B cell (primary cell): Measurements from ENCODE around the gene SETBP1. TPM values are rescaled to one million over a fixed set of nuclear protein-coding genes. Genes with fewer than 3 reads are reported as not detected.

ENCODE experiments used
- ATAC-seq: fragments of 200-7000 bp; cut with Tn5 transposase; one replicate; pipeline ENCODE4 v1.10.0; 2021; ENCODE audit warnings: low read depth, mild to moderate bottlenecking, moderate number of reproducible peaks, moderate library complexity
- CTCF ChIA-PET: fragments of 350-600 bp; sonication (Branson Sonifier 250); formaldehyde crosslinking; loops from one replicate; lab custom pipeline; 2021; ENCODE audit warnings: antibody characterized with exemption, inconsistent platforms; lab: Charles Lee
- POLR2A ChIA-PET: fragments of 350-600 bp; sonication (Branson Sonifier 250); formaldehyde crosslinking; loops from one replicate; lab custom pipeline; 2021; ENCODE audit warnings: antibody characterized with exemption; lab: Charles Lee
- DNase-seq: peaks from one replicate; pipeline ENCODE4 v3.0.0; 2013
- H2AFZ ChIP-seq: 2 replicates; pipeline ENCODE4 v1.6.1; 2012; ENCODE audit warnings: mild to moderate bottlenecking, low read depth, low read length; ENCODE audit not compliant: insufficient read depth, poor library complexity, severe bottlenecking
- H3K27ac ChIP-seq, 2 donors: 1 replicate in 1 of 2; 2 replicates in 1 of 2; pipeline ENCODE4 v1.5.1; 2012 to 2013; ENCODE audit warnings: low read length in 2 of 2, mild to moderate bottlenecking in 2 of 2, moderate library complexity in 1 of 2
- H3K27me3 ChIP-seq, 4 experiments: fragments of 200-600 bp in 1 of 4; sonication (generic) in 1 of 4; replicated peaks in 1 of 4; 1 replicate in 2 of 4; 2 replicates in 2 of 4; pipeline versions ENCODE4 v1.6.1 to v1.7.0; 2013 to 2016; ENCODE audit warnings: low read length in 3 of 4, mild to moderate bottlenecking in 2 of 4, mixed read lengths in 1 of 4, moderate library complexity in 1 of 4; ENCODE audit not compliant: insufficient read depth in 4 of 4, control insufficient read depth in 3 of 4; ENCODE audit errors: control extremely low read depth in 1 of 4
- H3K36me3 ChIP-seq, 2 experiments: replicated peaks in 1 of 2; 1 replicate in 1 of 2; 2 replicates in 1 of 2; pipeline versions ENCODE4 v1.6.1 to v1.7.1; 2013; ENCODE audit warnings: low read length in 1 of 2; ENCODE audit not compliant: insufficient read depth in 2 of 2, control insufficient read depth in 1 of 2; ENCODE audit errors: control extremely low read depth in 1 of 2, extremely low read depth in 1 of 2
- H3K4me1 ChIP-seq, 2 donors: fragments of 200-600 bp in 1 of 2; sonication (generic) in 1 of 2; 1 replicate in 1 of 2; 2 replicates in 1 of 2; pipeline versions ENCODE4 v1.5.1 to v1.6.1; 2013 to 2017; ENCODE audit warnings: low read length in 2 of 2; ENCODE audit not compliant: control insufficient read depth in 2 of 2, insufficient read depth in 2 of 2
- H3K4me2 ChIP-seq: replicated peaks from 2 replicates; pipeline ENCODE3; 2012; ENCODE audit warnings: mild to moderate bottlenecking, low read depth, low read length; ENCODE audit not compliant: poor library complexity, severe bottlenecking
- H3K4me3 ChIP-seq, 5 experiments: fragments of 200-600 bp in 1 of 5; sonication (generic) in 1 of 5; 1 replicate in 3 of 5; 2 replicates in 2 of 5; pipeline versions ENCODE4 v1.5.1 to v1.7.0; 2011 to 2016; ENCODE audit warnings: low read length in 4 of 5, mild to moderate bottlenecking in 4 of 5, low read depth in 2 of 5, control low read depth in 1 of 5, moderate library complexity in 1 of 5; ENCODE audit not compliant: insufficient read depth in 1 of 5; ENCODE audit errors: control extremely low read depth in 1 of 5, extremely low read depth in 1 of 5
- H3K79me2 ChIP-seq: fragments of 200-600 bp; sonication (generic); one replicate; pipeline ENCODE4 v1.6.0; 2016; ENCODE audit warnings: low read length; ENCODE audit not compliant: control insufficient read depth, insufficient read depth
- H3K9ac ChIP-seq: fragments of 200-600 bp; sonication (generic); 2 replicates; pipeline ENCODE4 v1.6.1; 2017; ENCODE audit warnings: mild to moderate bottlenecking, low read length, moderate library complexity
- H3K9me3 ChIP-seq, 3 donors: one replicate each; pipeline versions ENCODE4 v1.6.1 to v1.7.1; 2013; ENCODE audit warnings: low read length in 2 of 3; ENCODE audit not compliant: control insufficient read depth in 2 of 3, insufficient read depth in 1 of 3; ENCODE audit errors: control extremely low read depth in 1 of 3
- H4K20me1 ChIP-seq: 2 replicates; pipeline ENCODE4 v1.6.0; 2012; ENCODE audit warnings: mild to moderate bottlenecking, low read length; ENCODE audit not compliant: insufficient read depth, control insufficient read depth, poor library complexity, severe bottlenecking
- H3K27ac Mint-ChIP-seq: one replicate; pipeline ENCODE4 v1.8.0; 2021; ENCODE audit warnings: mixed read lengths
- H3K27me3 Mint-ChIP-seq: one replicate; pipeline ENCODE4 v1.8.0; 2021; ENCODE audit warnings: mixed read lengths
- H3K4me1 Mint-ChIP-seq: one replicate; pipeline ENCODE4 v1.8.0; 2021; ENCODE audit warnings: mixed read lengths
- H3K4me3 Mint-ChIP-seq: one replicate; pipeline ENCODE4 v1.8.0; 2021; ENCODE audit warnings: mixed read lengths
- H3K9me3 Mint-ChIP-seq: one replicate; pipeline ENCODE4 v1.8.0; 2022; ENCODE audit warnings: mixed read lengths; ENCODE audit not compliant: insufficient read depth
- EZH2 ChIP-seq: IDR thresholded peaks from 2 replicates; pipeline ENCODE4 v1.6.1; 2012; ENCODE audit warnings: borderline replicate concordance, low read depth, mild to moderate bottlenecking, moderate library complexity, low read length; ENCODE audit not compliant: insufficient read depth, poor library complexity, severe bottlenecking
- WGBS: methylation state at CpG from one replicate; pipeline ENCODE4 v1.1.5; 2013; ENCODE audit warnings: missing lambda C conversion rate; ENCODE audit not compliant: insufficient coverage; 5-methylcytosine and 5-hydroxymethylcytosine counted together
- intact Hi-C: fragments of 100-400 bp; cut with micrococcal nuclease; formaldehyde crosslinking; loops from one replicate; pipeline ENCODE4 v1.10.0; 2022
- polyA plus RNA-seq: library from polyadenylated mRNA; depleted of rRNA; stranded (reverse); fragments of >200 nt; gene quantifications from 2 replicates; pipeline ENCODE4 v1.2.3, GENCODE V29; 2012
- total RNA-seq, 2 donors: library from RNA; stranded (reverse); fragments of 120-200 nt in 1 of 2; gene quantifications; 1 replicate in 1 of 2; 2 replicates in 1 of 2; pipeline versions ENCODE4 v1.2.3 to v1.2.4, GENCODE V29; 2013 to 2022
- TF ChIP-seq, protein P1 (sequence below): fragments of 200-600 bp; IDR thresholded peaks from one replicate; pipeline ENCODE4 v1.8.0; 2022; ENCODE audit warnings: antibody characterized with exemption, mild to moderate bottlenecking

Gene SETBP1
- total and polyA plus RNA-seq, 2 donors (not counting 1 experiment from before 2014, with no cell fraction given), result 15.1 to 129 TPM

DNA sequence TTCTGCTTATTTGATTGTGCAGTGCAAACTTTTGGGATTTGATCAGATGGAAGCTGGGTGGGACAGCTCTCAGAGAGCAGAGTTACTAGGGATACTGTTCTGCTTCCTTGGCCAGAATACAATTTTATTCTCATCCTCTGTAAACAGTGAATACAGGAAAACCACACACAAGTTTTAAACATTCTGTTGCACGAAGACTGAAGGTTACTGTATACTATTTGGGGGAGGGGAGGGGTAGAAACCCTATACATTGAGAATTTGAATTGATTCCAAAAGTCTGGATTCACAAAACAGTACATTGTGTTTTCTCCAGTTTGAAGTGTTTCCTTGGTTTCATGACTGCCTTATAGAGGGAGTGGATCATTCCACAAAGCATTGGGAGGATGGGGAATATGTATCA is 149.9 kb downstream of the SETBP1 start:
- H3K4me1 ChIP-seq, result peaks cover 17 to 25% of the 10 kb centered on the region in 2 donors
- Mint-ChIP-seq H3K27me3 (no peaks in the 10 kb centered on the region), H3K4me3 (no peak overlapping the region), H3K4me1 (peaks cover 56% of the 10 kb centered on the region), H3K9me3 (no peaks in the 10 kb centered on the region), H3K27ac (no peak overlapping the region)
- H3K4me3 ChIP-seq, result no peak overlapping the region
- TF ChIP-seq, protein P1, sequence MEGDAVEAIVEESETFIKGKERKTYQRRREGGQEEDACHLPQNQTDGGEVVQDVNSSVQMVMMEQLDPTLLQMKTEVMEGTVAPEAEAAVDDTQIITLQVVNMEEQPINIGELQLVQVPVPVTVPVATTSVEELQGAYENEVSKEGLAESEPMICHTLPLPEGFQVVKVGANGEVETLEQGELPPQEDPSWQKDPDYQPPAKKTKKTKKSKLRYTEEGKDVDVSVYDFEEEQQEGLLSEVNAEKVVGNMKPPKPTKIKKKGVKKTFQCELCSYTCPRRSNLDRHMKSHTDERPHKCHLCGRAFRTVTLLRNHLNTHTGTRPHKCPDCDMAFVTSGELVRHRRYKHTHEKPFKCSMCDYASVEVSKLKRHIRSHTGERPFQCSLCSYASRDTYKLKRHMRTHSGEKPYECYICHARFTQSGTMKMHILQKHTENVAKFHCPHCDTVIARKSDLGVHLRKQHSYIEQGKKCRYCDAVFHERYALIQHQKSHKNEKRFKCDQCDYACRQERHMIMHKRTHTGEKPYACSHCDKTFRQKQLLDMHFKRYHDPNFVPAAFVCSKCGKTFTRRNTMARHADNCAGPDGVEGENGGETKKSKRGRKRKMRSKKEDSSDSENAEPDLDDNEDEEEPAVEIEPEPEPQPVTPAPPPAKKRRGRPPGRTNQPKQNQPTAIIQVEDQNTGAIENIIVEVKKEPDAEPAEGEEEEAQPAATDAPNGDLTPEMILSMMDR, result no peak
- no peak for TF ChIP-seq EZH2
- no peak overlapping the region for H2AFZ ChIP-seq
- no peak for DNase-seq
- no peak overlapping the region for H3K27ac ChIP-seq
- H3K4me2 ChIP-seq, result no peak overlapping the region
- POLR2A ChIA-PET, result no interaction called here
- no CpG with 5 or more reads among the region's 1 CpG for WGBS
- no peak overlapping the region for H3K9ac ChIP-seq
- peaks cover 86% of the 10 kb centered on the region for H3K79me2 ChIP-seq
- no peak for ATAC-seq
- CTCF ChIA-PET, result no interaction called here
- peaks cover 23% of the 10 kb centered on the region for H4K20me1 ChIP-seq
- H3K27me3 ChIP-seq, result no peaks in the 10 kb centered on the region
- H3K36me3 ChIP-seq, result no peaks in the 10 kb centered on the region
- intact Hi-C loops, result no loop called here
- H3K9me3 ChIP-seq, result no peaks in the 10 kb centered on the region

DNA sequence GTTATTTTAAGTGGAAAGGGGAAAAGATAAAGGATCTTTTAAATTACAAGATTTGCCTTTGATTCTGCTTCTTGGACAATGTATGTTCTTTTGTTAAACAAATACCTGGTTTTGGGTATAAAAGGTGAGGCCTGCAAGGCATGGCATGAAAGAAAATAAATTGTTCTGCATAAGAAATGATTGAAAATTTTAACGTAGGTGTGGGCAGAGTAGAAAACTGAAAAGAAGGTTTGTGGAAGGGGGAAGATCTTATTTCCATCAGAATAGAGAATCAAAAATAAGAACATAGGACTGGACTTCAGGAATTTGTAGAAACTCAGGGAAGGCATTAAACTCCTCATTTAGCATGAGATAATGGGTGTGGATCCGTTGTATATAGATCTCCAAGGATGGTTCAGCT is 153.1 kb downstream of the SETBP1 start:
- intact Hi-C loops, result no loop called here
- Histone ChIP-seq H2AFZ (no peak overlapping the region), H3K27me3 (no peaks in the 10 kb centered on the region), H3K36me3 (peaks cover 0 to 3% of the 10 kb centered on the region in 2 experiments), H3K4me3 (no peak overlapping the region), H3K4me2 (no peak overlapping the region), H3K9me3 (no peaks in the 10 kb centered on the region), H3K27ac (no peak overlapping the region), H3K9ac (no peak overlapping the region), H3K4me1 (peaks cover 23 to 34% of the 10 kb centered on the region in 2 donors), H4K20me1 (peaks cover 35% of the 10 kb centered on the region), H3K79me2 (peaks cover 54% of the 10 kb centered on the region)
- Mint-ChIP-seq H3K27ac (peak overlapping the region; percentile 2), H3K9me3 (no peaks in the 10 kb centered on the region), H3K4me1 (peaks cover 67% of the 10 kb centered on the region), H3K4me3 (no peak overlapping the region), H3K27me3 (no peaks in the 10 kb centered on the region)
- no peak for ATAC-seq
- no peak for DNase-seq
- ChIA-PET POLR2A (no interaction called here), CTCF (no interaction called here)
- TF ChIP-seq, protein P1, result no peak
- no peak for TF ChIP-seq EZH2
- no CpG with 5 or more reads among the region's 2 CpGs for WGBS
